ENCODE results near the gene SLC47A2.
"Not testable (repeated sequence)": the region's sequence is repeated elsewhere in the genome, so short reads cannot be mapped to it uniquely, and the experiment has no call there.

The SLC47A2 gene

GRCh38 chr17:19708431-19709175 is 7.8 kb downstream of the SLC47A2 start:
- no peak for DNase-seq (ENCODE audit: low read depth, low spot score)

DNA sequence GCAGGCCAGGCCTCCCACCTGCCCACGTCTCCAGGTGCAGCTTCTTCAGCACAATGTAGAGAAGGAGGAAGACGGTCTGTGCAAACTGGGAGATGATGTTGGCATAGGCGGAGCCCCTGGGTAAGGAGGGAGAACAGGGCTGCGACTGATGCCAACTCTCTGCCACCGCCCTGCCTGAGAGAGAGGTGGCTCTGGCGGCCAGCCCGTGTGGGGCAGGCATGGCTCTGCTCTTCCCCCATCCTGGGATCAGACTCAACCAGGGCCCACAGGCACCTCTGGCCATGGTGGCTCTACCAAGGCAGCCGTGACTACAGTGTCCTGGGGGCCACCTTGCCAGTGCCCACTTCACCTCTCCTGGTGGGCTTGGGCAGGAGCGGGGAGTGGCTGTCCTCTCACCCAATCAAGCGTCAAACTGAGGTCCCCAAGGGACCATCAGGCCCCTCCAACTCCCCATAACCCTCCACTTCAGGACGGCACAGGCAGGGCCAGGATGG is 8.6 kb downstream of the SLC47A2 start:
- DNase-seq (ENCODE audit: low read depth, low spot score) = no peak

GRCh38 chr17:19706791-19707727 is 9.3 kb downstream of the SLC47A2 start:
- DNase-seq (ENCODE audit: low read depth, low spot score) = no peak

- DNase-seq (ENCODE audit: low read depth, low spot score) = no peak
Observed at GRCh38 chr17:19705771-19706770, 10.3 kb downstream of the SLC47A2 start.

DNA sequence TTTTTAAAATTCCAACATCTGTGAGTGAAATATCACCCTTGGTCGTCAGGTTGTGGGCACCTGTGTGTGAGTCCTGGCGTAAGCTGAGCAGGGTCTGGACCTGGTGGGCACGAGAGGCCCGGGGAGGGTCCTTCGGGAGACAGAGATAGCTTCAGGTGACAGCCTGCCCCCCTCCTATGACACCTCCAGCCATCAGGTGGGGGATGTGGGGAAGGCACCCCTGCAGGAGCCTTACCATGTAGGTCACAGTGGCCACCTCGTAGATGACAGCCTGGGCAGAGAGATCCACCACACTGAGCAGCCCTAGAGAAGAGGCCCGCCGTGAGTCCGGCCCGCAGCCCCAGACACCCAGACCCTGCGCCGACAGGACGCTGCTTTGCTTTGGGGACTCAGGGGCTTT is 11.2 kb downstream of the SLC47A2 start:
- no peak for DNase-seq (ENCODE audit: low read depth, low spot score)

DNA sequence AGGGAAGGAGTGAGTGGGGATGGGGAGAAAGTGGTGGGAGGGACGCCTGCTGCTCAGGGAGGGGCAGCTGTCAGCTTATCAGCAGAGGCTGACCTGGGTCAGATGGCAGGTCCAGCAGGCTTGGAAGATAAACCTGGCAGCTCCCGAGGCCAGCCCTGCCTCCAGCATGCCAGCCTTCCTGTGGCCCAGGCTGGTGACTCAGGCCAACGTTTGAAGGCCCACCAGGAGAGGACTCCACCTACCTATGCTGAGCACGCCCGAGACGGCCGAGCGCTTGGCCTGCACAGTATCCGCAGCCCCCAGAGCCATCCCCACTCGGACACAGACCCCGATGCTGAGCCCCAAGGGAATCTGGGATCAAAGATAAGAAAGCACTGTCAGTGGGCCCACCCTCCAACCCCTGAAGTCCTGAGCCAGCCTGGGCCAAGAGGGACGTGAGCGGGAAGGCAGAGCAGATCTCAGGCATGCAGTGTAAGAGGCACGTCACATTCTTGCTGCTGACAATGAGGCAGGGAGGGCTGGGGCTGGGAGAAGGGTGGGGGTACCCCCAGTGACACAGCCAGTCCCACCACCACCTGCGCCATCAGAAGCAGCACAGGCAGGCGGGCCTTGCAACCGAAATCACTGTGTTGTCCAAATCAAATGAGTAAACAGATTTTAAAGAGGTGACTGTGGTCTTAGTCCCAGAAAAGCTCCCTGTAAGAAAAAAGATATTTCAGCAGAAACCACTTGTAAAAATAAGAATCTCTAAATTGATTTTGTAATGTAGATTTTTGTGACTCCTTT is 12.4 kb downstream of the SLC47A2 start:
- DNase-seq (ENCODE audit: low read depth, low spot score) = no peak

GRCh38 chr17:19703106-19703827 is 13.1 kb downstream of the SLC47A2 start:
- no peak for DNase-seq (ENCODE audit: low read depth, low spot score)

DNA sequence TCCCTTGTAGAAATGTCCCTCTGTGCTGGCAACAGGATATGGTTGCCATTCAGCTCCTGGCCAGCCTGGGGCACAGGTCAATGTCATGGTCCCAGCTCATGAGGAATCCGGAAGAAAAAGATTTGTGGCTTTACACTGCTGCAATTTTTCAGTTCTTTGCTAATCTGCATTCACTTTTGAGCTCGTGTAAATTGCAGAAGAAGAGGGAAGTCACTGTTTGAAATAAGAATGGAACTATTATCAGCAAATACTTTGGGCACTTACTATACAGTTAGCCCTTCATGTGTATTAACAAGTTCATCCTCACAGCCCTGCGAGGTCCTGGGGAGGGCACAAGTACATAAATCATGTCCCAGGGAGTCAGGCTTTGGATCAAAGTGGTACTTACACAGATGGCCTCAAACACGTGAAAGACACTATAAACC is 14.2 kb downstream of the SLC47A2 start:
- DNase-seq (ENCODE audit: low read depth, low spot score) = no peak

GRCh38 chr17:19686400-19687090 is 29.8 kb downstream of the SLC47A2 start:
- DNase-seq (ENCODE audit: low read depth, low spot score) = no peak

- DNase-seq (ENCODE audit: low read depth, low spot score) = not testable (repeated sequence)
Observed at GRCh38 chr17:19684909-19685580, 31.3 kb downstream of the SLC47A2 start.

DNA sequence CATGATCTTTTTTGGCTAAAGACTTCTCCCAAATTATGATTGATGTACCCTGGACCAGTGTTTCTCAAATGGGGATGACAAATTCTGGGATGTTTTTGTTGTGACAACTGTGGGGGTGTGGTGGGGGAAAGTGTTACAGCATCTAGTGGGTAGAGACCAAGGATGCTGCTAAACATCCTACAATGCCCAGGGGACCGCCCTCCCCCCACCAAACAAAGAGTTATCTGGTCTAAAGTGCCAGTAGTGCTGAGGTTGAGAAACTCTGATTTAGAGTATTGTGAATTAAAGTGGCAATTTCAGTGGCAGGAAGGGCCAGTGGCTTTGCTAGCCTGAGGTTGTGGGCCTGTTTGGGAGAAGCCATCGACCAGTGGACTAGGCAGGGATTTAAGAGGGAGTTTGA is 33.3 kb downstream of the SLC47A2 start:
- no peak for DNase-seq (ENCODE audit: low read depth, low spot score)

DNA sequence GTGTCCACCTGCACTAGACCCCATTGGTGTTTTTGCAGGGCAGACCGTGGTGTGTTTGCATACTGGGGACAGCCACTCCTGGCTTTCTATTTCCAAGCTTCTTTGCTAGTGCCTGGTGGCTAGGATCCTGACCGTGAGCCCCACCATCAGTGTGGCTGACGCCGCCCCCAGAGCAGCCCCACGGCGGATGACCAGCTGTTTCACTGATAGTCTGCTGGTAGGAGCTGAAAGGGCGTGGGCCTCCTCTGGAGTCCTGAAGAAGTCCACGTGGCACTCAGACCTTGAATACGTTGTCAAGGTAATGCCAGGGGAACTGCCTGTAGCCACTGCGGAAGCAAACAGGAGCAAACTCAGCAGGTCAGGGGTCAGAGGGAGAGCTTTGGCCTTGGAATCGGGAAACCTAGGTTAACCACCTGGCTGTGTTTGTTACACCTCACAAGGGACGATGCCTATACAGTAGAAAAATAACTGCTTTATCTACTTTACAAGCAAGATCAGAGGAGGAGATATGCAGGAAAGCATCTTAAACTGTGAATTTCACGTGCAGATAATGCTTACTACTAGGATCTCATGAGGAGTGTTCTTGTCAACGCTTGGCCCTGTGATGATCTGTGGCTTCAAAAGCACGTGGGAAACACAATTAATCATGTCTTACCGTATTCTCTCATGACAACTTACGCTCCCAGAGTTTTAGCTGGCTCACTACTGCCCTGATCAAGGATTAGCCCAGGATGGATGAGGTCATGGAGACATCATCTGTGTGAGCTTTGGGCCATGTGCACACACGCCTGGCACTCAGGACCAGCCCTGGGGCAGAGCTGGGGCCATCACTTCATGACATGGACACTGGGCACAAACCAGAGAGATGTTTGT is 37.6 kb downstream of the SLC47A2 start:
- DNase-seq (ENCODE audit: low read depth, low spot score) = no peak

GRCh38 chr17:19677736-19678379 is 38.5 kb downstream of the SLC47A2 start:
- no peak for DNase-seq (ENCODE audit: low read depth, low spot score)

DNA sequence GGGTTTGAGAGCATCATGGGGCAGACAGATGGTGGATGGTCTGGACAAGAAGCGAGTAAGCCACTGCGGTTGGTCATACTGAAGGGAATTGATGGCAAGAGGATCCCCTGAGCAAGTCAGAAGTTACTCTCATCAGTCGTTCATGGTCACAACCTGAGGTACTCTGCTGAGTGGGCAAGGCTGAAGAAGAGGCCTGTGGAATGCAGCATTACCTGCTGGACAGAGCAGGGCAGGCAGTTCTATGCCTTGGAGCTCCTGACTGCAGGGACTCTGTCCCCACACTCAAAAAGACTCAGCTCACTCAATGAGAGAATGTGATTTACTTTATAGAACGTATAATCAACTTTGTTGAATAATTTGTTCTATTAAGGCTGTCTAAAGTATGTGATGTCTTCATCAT is 39.5 kb downstream of the SLC47A2 start:
- no peak for DNase-seq (ENCODE audit: low read depth, low spot score)

- DNase-seq (ENCODE audit: low read depth, low spot score) = no peak
Observed at GRCh38 chr17:19673623-19674022, 42.8 kb downstream of the SLC47A2 start.

GRCh38 chr17:19672009-19672750 is 44.2 kb downstream of the SLC47A2 start:
- no peak for DNase-seq (ENCODE audit: low read depth, low spot score)
